ENCODE measurements around the gene LRRC46. TPM values are rescaled to one million over a fixed set of nuclear protein-coding genes. Genes with fewer than 3 reads are reported as not detected.

Gene LRRC46
- total and polyA plus RNA-seq, 4 donors: 0.40 to 13.1 (median 6.2) TPM

DNA sequence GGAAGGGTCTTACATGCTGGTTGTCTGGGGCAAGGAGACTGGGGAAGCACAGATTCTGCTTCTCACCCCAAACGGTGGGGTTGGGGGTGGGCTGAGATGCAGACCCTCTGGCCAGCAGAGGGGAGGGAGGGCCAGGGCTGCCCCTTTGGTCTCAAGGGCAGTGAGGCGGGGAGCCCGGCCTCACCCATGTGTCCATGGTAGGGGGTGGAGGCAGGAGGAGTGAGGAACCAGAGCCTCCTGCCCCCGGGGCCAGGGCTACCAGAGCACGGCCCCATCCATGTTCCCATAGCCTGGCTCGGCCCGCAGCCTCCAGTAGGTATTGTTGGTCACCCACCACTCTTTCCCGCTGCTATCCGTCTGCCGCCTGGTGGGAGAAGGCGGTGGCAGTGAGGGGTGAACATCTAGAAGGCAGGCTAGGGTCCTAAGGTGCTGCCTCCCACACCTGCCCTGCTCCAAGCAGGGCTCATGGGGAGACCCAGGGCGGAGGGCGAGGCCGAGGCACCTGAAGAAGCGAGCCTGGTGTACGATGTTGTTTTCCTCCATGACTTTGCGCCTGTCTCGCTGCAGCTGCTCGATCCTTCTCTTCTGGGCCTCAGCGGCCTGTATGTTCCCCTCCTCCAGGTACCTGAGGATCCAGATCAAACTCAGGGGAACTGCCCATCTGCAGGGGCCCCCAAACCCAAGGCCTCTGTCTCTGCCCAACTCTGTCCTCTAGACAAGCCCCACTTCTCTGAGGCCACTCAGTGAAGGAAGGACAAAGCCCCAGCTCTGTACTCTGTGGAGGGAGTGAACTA, 23.2 kb upstream of the LRRC46 start:
- Histone ChIP-seq H3K27me3 (ENCODE audit: control insufficient read depth, insufficient read depth, low read length) (no peaks in the 10 kb centered on the region), H3K36me3 (ENCODE audit: control insufficient read depth, insufficient read depth, low read length) (peaks cover 71% of the 10 kb centered on the region), H3K9me3 (ENCODE audit: control insufficient read depth, insufficient read depth, low read length) (no peaks in the 10 kb centered on the region), H3K4me3 (ENCODE audit: low read depth, low read length) (no peak overlapping the region), H3K27ac (ENCODE audit: low read depth, low read length) (no peak overlapping the region), H3K4me1 (ENCODE audit: control insufficient read depth, insufficient read depth, low read length) (peaks cover 5% of the 10 kb centered on the region)
- 94% methylated on average over 19 of the region's 20 CpGs for WGBS (ENCODE audit: insufficient coverage)
- DNase-seq (ENCODE audit: low read depth in 4 of 6, low spot score in 6 of 6): no peak

DNA sequence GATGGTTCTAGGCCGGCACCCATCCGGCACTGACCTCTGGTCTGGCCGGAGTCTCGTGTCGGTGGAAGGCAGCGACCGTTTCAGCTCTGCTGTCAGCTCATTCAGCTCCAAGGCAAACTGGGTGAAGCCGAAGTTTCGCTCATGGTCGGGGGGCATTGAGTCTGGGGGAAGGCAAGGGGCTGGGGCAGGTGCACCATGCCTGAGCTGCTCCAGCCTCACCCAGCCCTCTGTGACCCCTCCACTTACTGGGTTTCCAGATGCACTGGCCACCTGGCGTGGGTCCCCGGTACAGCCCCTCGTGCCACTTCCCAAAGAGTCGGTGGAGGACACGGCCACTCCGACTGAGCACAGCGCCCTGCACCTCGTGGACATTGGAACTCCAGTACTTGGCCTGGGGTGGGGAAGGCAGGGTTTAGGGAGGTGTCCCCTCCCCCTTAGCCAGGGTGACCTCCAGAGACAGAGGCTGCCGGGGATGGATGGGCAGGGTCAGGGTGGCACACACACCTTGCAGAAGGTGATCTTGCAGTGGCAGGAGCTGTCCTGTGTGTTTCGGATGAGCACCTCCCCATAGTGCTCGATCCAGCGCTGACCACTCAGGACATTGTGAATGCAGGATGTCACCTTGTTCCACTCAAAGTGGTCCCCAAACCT, 22.5 kb upstream of the LRRC46 start:
- no peak overlapping the region for H3K27ac ChIP-seq (ENCODE audit: low read depth, low read length)
- no peaks in the 10 kb centered on the region for H3K9me3 ChIP-seq (ENCODE audit: control insufficient read depth, insufficient read depth, low read length)
- no peaks in the 10 kb centered on the region for H3K27me3 ChIP-seq (ENCODE audit: control insufficient read depth, insufficient read depth, low read length)
- H3K4me3 ChIP-seq (ENCODE audit: low read depth, low read length): no peak overlapping the region
- H3K4me1 ChIP-seq (ENCODE audit: control insufficient read depth, insufficient read depth, low read length): peaks cover 5% of the 10 kb centered on the region
- WGBS (ENCODE audit: insufficient coverage): 93% methylated on average over 22 of the region's 22 CpGs
- no peak for DNase-seq (ENCODE audit: low read depth in 4 of 6, low spot score in 6 of 6)
- peaks cover 78% of the 10 kb centered on the region for H3K36me3 ChIP-seq (ENCODE audit: control insufficient read depth, insufficient read depth, low read length)

- H3K36me3 ChIP-seq (ENCODE audit: control insufficient read depth, insufficient read depth, low read length): peaks cover 92% of the 10 kb centered on the region
Measured at GRCh38 chr17:47810200-47810821, 21.2 kb upstream of the LRRC46 start.

DNA sequence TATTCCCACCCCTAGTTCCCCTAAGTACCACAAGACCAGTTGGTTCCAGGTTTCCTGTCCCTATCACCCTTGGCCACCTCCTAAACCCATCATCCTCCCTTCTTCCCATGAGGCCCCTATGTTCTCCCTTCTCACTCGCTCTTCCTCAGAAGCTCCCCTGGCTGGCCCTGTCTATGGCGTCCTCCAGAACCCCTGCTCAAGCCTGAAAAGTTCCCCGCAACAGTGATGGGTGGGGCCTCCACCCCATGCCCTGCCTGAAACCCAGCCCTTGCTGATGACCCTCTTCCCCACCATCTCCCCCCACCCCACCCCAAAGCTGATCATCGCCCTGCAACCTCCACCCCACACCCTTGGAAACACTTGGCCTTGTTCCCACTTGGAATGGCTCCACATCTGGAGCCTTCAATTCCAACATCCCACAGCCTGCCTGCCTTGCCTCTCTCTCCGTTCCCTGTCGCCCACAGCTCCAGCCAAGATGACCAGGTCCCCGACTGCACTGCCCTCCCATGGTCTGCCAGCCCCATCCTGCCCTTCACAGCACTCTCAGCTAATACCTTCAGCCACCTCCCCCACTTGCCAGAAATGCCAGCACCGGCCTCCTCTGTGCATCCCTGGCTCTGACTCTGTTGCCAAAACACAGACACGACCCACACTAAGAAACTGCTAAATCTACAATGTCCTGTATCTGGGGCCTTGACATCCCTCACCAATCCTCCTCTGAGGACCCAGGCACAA, 20.4 kb upstream of the LRRC46 start:
- Histone ChIP-seq H3K36me3 (ENCODE audit: control insufficient read depth, insufficient read depth, low read length) (peaks cover 97% of the 10 kb centered on the region), H3K27ac (ENCODE audit: low read depth, low read length) (no peak overlapping the region), H3K4me3 (ENCODE audit: low read depth, low read length) (no peak overlapping the region), H3K9me3 (ENCODE audit: control insufficient read depth, insufficient read depth, low read length) (no peaks in the 10 kb centered on the region), H3K27me3 (ENCODE audit: control insufficient read depth, insufficient read depth, low read length) (no peaks in the 10 kb centered on the region), H3K4me1 (ENCODE audit: control insufficient read depth, insufficient read depth, low read length) (peaks cover 5% of the 10 kb centered on the region)
- no peak for DNase-seq (ENCODE audit: low read depth in 4 of 6, low spot score in 6 of 6)
- WGBS (ENCODE audit: insufficient coverage): 69% methylated on average over 9 of the region's 9 CpGs

More at GRCh38 chr17:47810200-47810821, 21.2 kb upstream of the LRRC46 start:
- 33% methylated on average over 5 of the region's 10 CpGs for WGBS (ENCODE audit: insufficient coverage)
- Histone ChIP-seq H3K9me3 (ENCODE audit: control insufficient read depth, insufficient read depth, low read length) (no peaks in the 10 kb centered on the region), H3K27ac (ENCODE audit: low read depth, low read length) (no peak overlapping the region), H3K27me3 (ENCODE audit: control insufficient read depth, insufficient read depth, low read length) (no peaks in the 10 kb centered on the region), H3K4me3 (ENCODE audit: low read depth, low read length) (no peak overlapping the region), H3K4me1 (ENCODE audit: control insufficient read depth, insufficient read depth, low read length) (peaks cover 5% of the 10 kb centered on the region)
- no peak for DNase-seq (ENCODE audit: low read depth in 4 of 6, low spot score in 6 of 6)

DNA sequence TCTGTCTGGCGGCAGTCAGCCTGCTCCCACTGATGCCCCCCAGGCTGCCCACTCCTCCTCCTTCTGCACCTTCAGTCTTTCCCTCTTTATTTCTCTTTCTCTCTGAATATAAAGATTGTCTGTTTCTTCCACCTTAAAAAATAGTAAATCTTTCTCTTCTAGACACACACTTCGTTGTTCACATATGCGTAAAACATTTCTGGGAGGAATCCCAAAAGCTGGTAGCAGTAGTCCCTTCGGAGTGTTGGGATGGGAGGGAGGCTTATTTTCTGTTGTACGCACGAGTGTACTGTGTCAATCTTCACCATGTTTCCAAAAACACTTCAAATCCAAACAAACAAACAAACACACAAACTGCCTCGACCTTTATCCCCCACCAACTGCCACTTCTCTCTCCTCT, 19.8 kb upstream of the LRRC46 start:
- no peaks in the 10 kb centered on the region for H3K27me3 ChIP-seq (ENCODE audit: control insufficient read depth, insufficient read depth, low read length)
- H3K4me1 ChIP-seq (ENCODE audit: control insufficient read depth, insufficient read depth, low read length): peaks cover 5% of the 10 kb centered on the region
- H3K36me3 ChIP-seq (ENCODE audit: control insufficient read depth, insufficient read depth, low read length): peaks cover 98% of the 10 kb centered on the region
- no peak overlapping the region for H3K4me3 ChIP-seq (ENCODE audit: low read depth, low read length)
- no peaks in the 10 kb centered on the region for H3K9me3 ChIP-seq (ENCODE audit: control insufficient read depth, insufficient read depth, low read length)
- no peak for DNase-seq (ENCODE audit: low read depth in 4 of 6, low spot score in 6 of 6)
- H3K27ac ChIP-seq (ENCODE audit: low read depth, low read length): no peak overlapping the region
- WGBS (ENCODE audit: insufficient coverage): no CpG with 5 or more reads among the region's 7 CpGs

DNA sequence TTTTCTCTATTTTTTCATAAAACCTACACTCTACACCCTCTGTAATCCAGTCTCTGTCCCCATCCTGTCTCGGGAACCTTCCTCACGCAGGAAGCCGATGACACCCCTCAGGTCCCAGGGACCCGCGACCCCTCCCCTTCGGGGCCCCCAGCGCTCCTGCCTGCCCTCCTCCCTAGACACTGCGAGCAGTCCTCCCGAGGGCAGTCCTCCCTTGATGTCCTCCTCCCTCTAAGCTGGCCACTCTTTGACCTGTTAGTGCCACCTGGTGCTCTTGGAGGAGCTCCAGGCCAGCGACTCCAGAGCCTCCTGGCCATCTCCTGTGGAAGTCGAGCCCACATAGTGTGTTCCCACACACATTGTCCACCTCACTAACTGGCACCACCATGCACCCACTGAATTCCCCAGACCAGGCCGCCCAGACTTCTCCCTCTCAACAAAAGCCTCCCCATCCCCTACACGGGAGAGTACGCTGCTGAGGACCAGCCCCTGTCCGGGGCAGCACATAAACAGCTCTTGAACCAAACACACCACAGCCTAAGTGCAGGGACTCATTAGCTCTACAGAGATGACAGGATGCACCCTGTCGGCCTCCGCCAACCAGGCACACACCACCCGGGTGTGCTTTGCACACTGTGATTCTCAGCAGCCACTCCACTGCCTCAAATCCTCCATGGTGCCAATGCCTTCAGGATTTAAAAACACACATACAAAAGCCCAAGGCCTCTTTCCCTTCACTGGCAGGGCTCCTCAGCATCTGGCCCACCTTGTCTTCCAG, 19.1 kb upstream of the LRRC46 start:
- WGBS (ENCODE audit: insufficient coverage): 84% methylated on average over 18 of the region's 18 CpGs
- H3K27me3 ChIP-seq (ENCODE audit: control insufficient read depth, insufficient read depth, low read length): no peaks in the 10 kb centered on the region
- DNase-seq (ENCODE audit: low read depth in 4 of 6, low spot score in 6 of 6): no peak
- H3K36me3 ChIP-seq (ENCODE audit: control insufficient read depth, insufficient read depth, low read length): peaks cover 99% of the 10 kb centered on the region
- H3K27ac ChIP-seq (ENCODE audit: low read depth, low read length): no peak overlapping the region
- H3K9me3 ChIP-seq (ENCODE audit: control insufficient read depth, insufficient read depth, low read length): no peaks in the 10 kb centered on the region
- no peak overlapping the region for H3K4me3 ChIP-seq (ENCODE audit: low read depth, low read length)
- H3K4me1 ChIP-seq (ENCODE audit: control insufficient read depth, insufficient read depth, low read length): peaks cover 5% of the 10 kb centered on the region

DNA sequence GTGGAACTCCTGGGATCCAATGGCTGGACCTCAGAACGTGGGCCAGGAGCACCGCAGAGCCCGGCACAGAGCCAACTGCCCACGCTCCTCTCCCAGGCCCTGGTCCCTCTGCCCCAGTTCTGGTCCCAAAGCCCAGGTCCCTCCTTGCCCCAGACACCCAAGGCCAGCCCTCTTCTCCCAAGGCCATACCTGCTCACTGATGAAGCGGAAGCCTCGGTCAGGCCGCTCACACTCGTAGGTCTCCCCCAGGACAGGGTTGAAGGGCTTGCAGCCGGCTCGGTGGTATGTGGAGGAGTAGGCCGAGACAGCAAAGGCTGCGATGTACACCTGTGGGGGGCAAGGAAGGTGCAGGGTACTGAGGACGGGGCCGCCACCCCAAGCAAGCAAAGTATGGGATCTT, 18.4 kb upstream of the LRRC46 start:
- peaks cover 99% of the 10 kb centered on the region for H3K36me3 ChIP-seq (ENCODE audit: control insufficient read depth, insufficient read depth, low read length)
- WGBS (ENCODE audit: insufficient coverage): 95% methylated on average over 14 of the region's 14 CpGs
- no peaks in the 10 kb centered on the region for H3K9me3 ChIP-seq (ENCODE audit: control insufficient read depth, insufficient read depth, low read length)
- no peak overlapping the region for H3K27ac ChIP-seq (ENCODE audit: low read depth, low read length)
- H3K4me3 ChIP-seq (ENCODE audit: low read depth, low read length): no peak overlapping the region
- H3K4me1 ChIP-seq (ENCODE audit: control insufficient read depth, insufficient read depth, low read length): peaks cover 5% of the 10 kb centered on the region
- no peak for DNase-seq (ENCODE audit: low read depth in 4 of 6, low spot score in 6 of 6)
- H3K27me3 ChIP-seq (ENCODE audit: control insufficient read depth, insufficient read depth, low read length): no peaks in the 10 kb centered on the region

DNA sequence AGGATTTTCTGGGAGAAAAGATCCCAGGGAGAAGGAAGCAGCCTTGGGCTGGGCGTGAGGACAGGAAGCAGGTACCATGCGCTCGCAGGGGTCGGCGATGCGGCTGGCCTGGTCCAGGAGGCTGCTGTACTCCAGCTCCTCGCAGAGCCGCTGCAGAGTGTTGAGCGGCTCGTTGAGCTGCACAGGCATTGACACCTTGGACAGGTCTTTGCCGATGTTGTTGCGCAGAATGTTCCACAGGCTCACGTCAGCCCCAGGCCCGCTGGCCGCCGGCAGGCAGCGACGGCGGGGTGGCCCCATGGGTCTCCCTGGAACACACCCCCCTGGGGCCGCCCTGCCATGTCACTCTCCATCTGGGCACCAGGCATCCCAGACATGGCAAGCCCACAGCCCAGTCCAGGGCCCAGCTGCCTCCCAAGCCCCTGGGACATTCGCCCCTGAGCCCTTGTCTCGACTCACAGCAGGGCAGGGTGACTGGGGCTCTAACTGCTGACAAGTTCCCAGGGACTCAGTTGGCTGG, 17.9 kb upstream of the LRRC46 start:
- Histone ChIP-seq H3K36me3 (ENCODE audit: control insufficient read depth, insufficient read depth, low read length) (peaks cover 99% of the 10 kb centered on the region), H3K4me1 (ENCODE audit: control insufficient read depth, insufficient read depth, low read length) (peaks cover 5% of the 10 kb centered on the region), H3K27me3 (ENCODE audit: control insufficient read depth, insufficient read depth, low read length) (no peaks in the 10 kb centered on the region), H3K9me3 (ENCODE audit: control insufficient read depth, insufficient read depth, low read length) (no peaks in the 10 kb centered on the region), H3K4me3 (ENCODE audit: low read depth, low read length) (no peak overlapping the region), H3K27ac (ENCODE audit: low read depth, low read length) (no peak overlapping the region)
- 94% methylated on average over 22 of the region's 22 CpGs for WGBS (ENCODE audit: insufficient coverage)
- DNase-seq (ENCODE audit: low read depth in 4 of 6, low spot score in 6 of 6): no peak

All from spinal cord (tissue), 10 donors.